ENCODE measurements around the gene OAS2. TPM values are rescaled to one million over a fixed set of nuclear protein-coding genes. Genes with fewer than 3 reads are reported as not detected.

OAS2 gene
- total RNA-seq, 1 experiment from 2014 or later = 0.25 TPM

GRCh38 chr12:112941528-112942335, 36.6 kb upstream of the OAS2 start:
- Mint-ChIP-seq H3K36me3 (ENCODE audit: insufficient read depth, unreplicated experiment) (peaks cover 6% of the 10 kb centered on the region), H3K27me3 (ENCODE audit: insufficient read depth, unreplicated experiment) (no peaks in the 10 kb centered on the region), H3K4me3 (ENCODE audit: unreplicated experiment) (no peak overlapping the region), H3K9me3 (ENCODE audit: unreplicated experiment) (no peaks in the 10 kb centered on the region), H3K27ac (ENCODE audit: unreplicated experiment) (no peak overlapping the region), H3K4me1 (ENCODE audit: low read depth, unreplicated experiment) (no peaks in the 10 kb centered on the region)
- Histone ChIP-seq H3K4me1 (no peaks in the 10 kb centered on the region), H3K27me3 (replicated peaks; ENCODE audit: control insufficient read depth, insufficient read depth, low read length) (no peaks in the 10 kb centered on the region), H3K9me3 (no peaks in the 10 kb centered on the region), H3K4me3 (ENCODE audit: low read depth, low read length) (no peak overlapping the region), H3K36me3 (ENCODE audit: control insufficient read depth, insufficient read depth, low read length) (no peaks in the 10 kb centered on the region)
- no TSS peak for BruUV-seq (replicated peaks)
- no peak for DNase-seq
- POLR2A ChIA-PET = no interaction called here
- no peak for TF ChIP-seq CTCF (IDR thresholded peaks at IDR 0.05; ENCODE audit: insufficient read depth in 1 of 2, low read depth in 1 of 2, low read length in 1 of 2, severe bottlenecking in 1 of 2, unreplicated experiment in 1 of 2)
- CTCF ChIA-PET = no interaction called here
- intact Hi-C loops (cut with micrococcal nuclease; ENCODE audit: unreplicated experiment) = no loop called here

- Mint-ChIP-seq H3K9me3 (ENCODE audit: unreplicated experiment) (no peaks in the 10 kb centered on the region), H3K4me1 (ENCODE audit: low read depth, unreplicated experiment) (no peaks in the 10 kb centered on the region), H3K27me3 (ENCODE audit: insufficient read depth, unreplicated experiment) (no peaks in the 10 kb centered on the region), H3K36me3 (ENCODE audit: insufficient read depth, unreplicated experiment) (peaks cover 6% of the 10 kb centered on the region), H3K27ac (ENCODE audit: unreplicated experiment) (no peak overlapping the region), H3K4me3 (ENCODE audit: unreplicated experiment) (no peak overlapping the region)
- no peak for TF ChIP-seq CTCF (IDR thresholded peaks at IDR 0.05; ENCODE audit: insufficient read depth in 1 of 2, low read depth in 1 of 2, low read length in 1 of 2, severe bottlenecking in 1 of 2, unreplicated experiment in 1 of 2)
- ChIA-PET POLR2A (no interaction called here), CTCF (no interaction called here)
- Histone ChIP-seq H3K4me3 (ENCODE audit: low read depth, low read length) (no peak overlapping the region), H3K36me3 (ENCODE audit: control insufficient read depth, insufficient read depth, low read length) (no peaks in the 10 kb centered on the region), H3K9me3 (no peaks in the 10 kb centered on the region), H3K27me3 (replicated peaks; ENCODE audit: control insufficient read depth, insufficient read depth, low read length) (no peaks in the 10 kb centered on the region), H3K4me1 (no peaks in the 10 kb centered on the region)
- intact Hi-C loops (cut with micrococcal nuclease; ENCODE audit: unreplicated experiment) = no loop called here
- DNase-seq = no peak
- BruUV-seq (replicated peaks) = no TSS peak
Observed at GRCh38 chr12:112942572-112942971, 35.7 kb upstream of the OAS2 start.

GRCh38 chr12:112944024-112944690, 34.2 kb upstream of the OAS2 start:
- H3K4me3 ChIP-seq (ENCODE audit: low read depth, low read length) = no peak overlapping the region
- no TSS peak for BruUV-seq (replicated peaks)
- no peaks in the 10 kb centered on the region for H3K27me3 ChIP-seq (replicated peaks; ENCODE audit: control insufficient read depth, insufficient read depth, low read length)
- H3K9me3 ChIP-seq = no peaks in the 10 kb centered on the region
- CTCF ChIA-PET = no interaction called here
- Mint-ChIP-seq H3K27me3 (ENCODE audit: insufficient read depth, unreplicated experiment) (no peaks in the 10 kb centered on the region), H3K9me3 (ENCODE audit: unreplicated experiment) (no peaks in the 10 kb centered on the region), H3K4me3 (ENCODE audit: unreplicated experiment) (no peak overlapping the region), H3K27ac (ENCODE audit: unreplicated experiment) (no peak overlapping the region), H3K36me3 (ENCODE audit: insufficient read depth, unreplicated experiment) (no peaks in the 10 kb centered on the region), H3K4me1 (ENCODE audit: low read depth, unreplicated experiment) (no peaks in the 10 kb centered on the region)
- intact Hi-C loops (cut with micrococcal nuclease; ENCODE audit: unreplicated experiment) = no loop called here
- H3K4me1 ChIP-seq = no peaks in the 10 kb centered on the region
- no peak for TF ChIP-seq CTCF (IDR thresholded peaks at IDR 0.05; ENCODE audit: insufficient read depth in 1 of 2, low read depth in 1 of 2, low read length in 1 of 2, severe bottlenecking in 1 of 2, unreplicated experiment in 1 of 2)
- no peaks in the 10 kb centered on the region for H3K36me3 ChIP-seq (ENCODE audit: control insufficient read depth, insufficient read depth, low read length)
- POLR2A ChIA-PET = no interaction called here
- DNase-seq = no peak
